ENCODE results near the gene DLL3.

Gene DLL3

GRCh38 chr19:39479916-39480315 is 18.8 kb upstream of the DLL3 start:
- H2BK12ac ChIP-seq (ENCODE audit: low read length in 2 of 2): no peak overlapping the region
- no peak overlapping the region for H4K91ac ChIP-seq (ENCODE audit: low read length)
- H3K4me3 ChIP-seq (ENCODE audit: insufficient read depth in 1 of 2, low read depth in 1 of 2, low read length in 2 of 2): peak overlapping the region in 1 of 2 experiments; percentile 99
- no peak overlapping the region for H2AFZ ChIP-seq (ENCODE audit: low read depth, low read length)
- H4K8ac ChIP-seq (ENCODE audit: low read length): no peak overlapping the region
- H2BK5ac ChIP-seq (ENCODE audit: low read depth, low read length, poor library complexity, severe bottlenecking): no peak overlapping the region
- no peak overlapping the region for H2BK120ac ChIP-seq (ENCODE audit: low read depth, low read length)
- H3K9ac ChIP-seq (ENCODE audit: low read length): peak overlapping the region; percentile 99
- no peak overlapping the region for H2BK15ac ChIP-seq (ENCODE audit: low read depth, poor library complexity, severe bottlenecking)
- H3K27ac ChIP-seq (ENCODE audit: low read length, poor library complexity, severe bottlenecking): no peak overlapping the region
- no peaks in the 10 kb centered on the region for H3K9me3 ChIP-seq (ENCODE audit: control insufficient read depth, low read length)
- H2AK5ac ChIP-seq (ENCODE audit: low read length, severe bottlenecking): no peak overlapping the region
- no peak for DNase-seq
- WGBS: 82% methylated on average over 9 of the region's 10 CpGs
- H3K14ac ChIP-seq (ENCODE audit: low read length in 2 of 2): no peak overlapping the region
- peak overlapping the region in 1 of 2 experiments; percentile 55 for H3K4ac ChIP-seq (ENCODE audit: low read depth in 1 of 2, low read length in 2 of 2)
- peaks cover 30 to 36% of the 10 kb centered on the region in 2 experiments for H3K36me3 ChIP-seq (ENCODE audit: control insufficient read depth in 1 of 2, insufficient read depth in 2 of 2, low read depth in 1 of 2, low read length in 2 of 2)
- H3K18ac ChIP-seq (ENCODE audit: low read depth in 1 of 2, low read length in 2 of 2): no peak overlapping the region
- H3K4me1 ChIP-seq (ENCODE audit: control insufficient read depth, insufficient read depth, low read depth, low read length): peaks cover 12% of the 10 kb centered on the region
- H3K4me2 ChIP-seq (ENCODE audit: low read length, poor library complexity, severe bottlenecking): no peak overlapping the region
- no peaks in the 10 kb centered on the region for H3K27me3 ChIP-seq (ENCODE audit: control insufficient read depth in 1 of 2, insufficient read depth in 1 of 2, low read length in 2 of 2)
- H3K23ac ChIP-seq (ENCODE audit: low read length in 2 of 2): no peak overlapping the region
- H3K79me1 ChIP-seq (replicated peaks; ENCODE audit: low read length, poor library complexity, severe bottlenecking): peaks cover 22% of the 10 kb centered on the region

- H3K23ac ChIP-seq (ENCODE audit: low read length in 2 of 2): no peak within 1 kb of the TSS
- peak within 1 kb of the TSS; percentile 70 for H4K91ac ChIP-seq (ENCODE audit: low read length)
- peak within 1 kb of the TSS; percentile 61 for H3K27ac ChIP-seq (ENCODE audit: low read length, poor library complexity, severe bottlenecking)
- H3K4me1 ChIP-seq (ENCODE audit: control insufficient read depth, insufficient read depth, low read depth, low read length): peaks cover 12% of the 10 kb centered on the region
- peak within 1 kb of the TSS; percentile 91 to 98 for H3K18ac ChIP-seq (ENCODE audit: low read depth in 1 of 2, low read length in 2 of 2)
- peaks cover 23% of the 10 kb centered on the region for H3K79me1 ChIP-seq (replicated peaks; ENCODE audit: low read length, poor library complexity, severe bottlenecking)
- peak within 1 kb of the TSS; percentile 84 for H3K4me2 ChIP-seq (ENCODE audit: low read length, poor library complexity, severe bottlenecking)
- H4K8ac ChIP-seq (ENCODE audit: low read length): peak within 1 kb of the TSS; percentile 94
- H2BK120ac ChIP-seq (ENCODE audit: low read depth, low read length): peak within 1 kb of the TSS; percentile 35
- H2AFZ ChIP-seq (ENCODE audit: low read depth, low read length): peak within 1 kb of the TSS; percentile 93
- no peak within 1 kb of the TSS for H3K14ac ChIP-seq (ENCODE audit: low read length in 2 of 2)
- peak within 1 kb of the TSS; percentile 99 for H3K9ac ChIP-seq (ENCODE audit: low read length)
- H3K4ac ChIP-seq (ENCODE audit: low read depth in 1 of 2, low read length in 2 of 2): peak within 1 kb of the TSS; percentile 62 to 96
- no peak within 1 kb of the TSS for H2BK12ac ChIP-seq (ENCODE audit: low read length in 2 of 2)
- no peak within 1 kb of the TSS for H2BK15ac ChIP-seq (ENCODE audit: low read depth, poor library complexity, severe bottlenecking)
- peak within 1 kb of the TSS; percentile 84 to 99 for H3K4me3 ChIP-seq (ENCODE audit: insufficient read depth in 1 of 2, low read depth in 1 of 2, low read length in 2 of 2)
- no peak within 1 kb of the TSS for H2AK5ac ChIP-seq (ENCODE audit: low read length, severe bottlenecking)
- H3K36me3 ChIP-seq (ENCODE audit: control insufficient read depth in 1 of 2, insufficient read depth in 2 of 2, low read depth in 1 of 2, low read length in 2 of 2): peaks cover 28 to 40% of the 10 kb centered on the region in 2 experiments
- no peaks in the 10 kb centered on the region for H3K27me3 ChIP-seq (ENCODE audit: control insufficient read depth in 1 of 2, insufficient read depth in 1 of 2, low read length in 2 of 2)
- DNase-seq: peak; percentile 96
- no peaks in the 10 kb centered on the region for H3K9me3 ChIP-seq (ENCODE audit: control insufficient read depth, low read length)
- H2BK5ac ChIP-seq (ENCODE audit: low read depth, low read length, poor library complexity, severe bottlenecking): peak within 1 kb of the TSS; percentile 15
- WGBS: 2% methylated on average over 60 of the region's 62 CpGs
These were observed 18.2 kb upstream of the DLL3 start, which contains the start of gene TIMM50 for GRCh38 chr19:39480337-39481228. Gene TIMM50, plus strand, starts transcription at chr19:39480838. Its CDS starts 16 bp downstream, at chr19:39480854.

- H2BK120ac ChIP-seq (ENCODE audit: low read depth, low read length): peak overlapping the region; percentile 35
- no peak overlapping the region for H4K8ac ChIP-seq (ENCODE audit: low read length)
- peaks cover 28 to 40% of the 10 kb centered on the region in 2 experiments for H3K36me3 ChIP-seq (ENCODE audit: control insufficient read depth in 1 of 2, insufficient read depth in 2 of 2, low read depth in 1 of 2, low read length in 2 of 2)
- 2% methylated on average over 12 of the region's 12 CpGs for WGBS
- peak overlapping the region; percentile 99 for H3K9ac ChIP-seq (ENCODE audit: low read length)
- peak overlapping the region in 1 of 2 experiments; percentile 96 for H3K4ac ChIP-seq (ENCODE audit: low read depth in 1 of 2, low read length in 2 of 2)
- H3K27me3 ChIP-seq (ENCODE audit: control insufficient read depth in 1 of 2, insufficient read depth in 1 of 2, low read length in 2 of 2): no peaks in the 10 kb centered on the region
- peaks cover 12% of the 10 kb centered on the region for H3K4me1 ChIP-seq (ENCODE audit: control insufficient read depth, insufficient read depth, low read depth, low read length)
- H2BK5ac ChIP-seq (ENCODE audit: low read depth, low read length, poor library complexity, severe bottlenecking): no peak overlapping the region
- no peak overlapping the region for H2BK12ac ChIP-seq (ENCODE audit: low read length in 2 of 2)
- H2BK15ac ChIP-seq (ENCODE audit: low read depth, poor library complexity, severe bottlenecking): no peak overlapping the region
- peak overlapping the region; percentile 78 for H3K4me2 ChIP-seq (ENCODE audit: low read length, poor library complexity, severe bottlenecking)
- peak overlapping the region in 1 of 2 experiments; percentile 98 for H3K18ac ChIP-seq (ENCODE audit: low read depth in 1 of 2, low read length in 2 of 2)
- peak; percentile 22 for DNase-seq
- peak overlapping the region; percentile 84 to 99 for H3K4me3 ChIP-seq (ENCODE audit: insufficient read depth in 1 of 2, low read depth in 1 of 2, low read length in 2 of 2)
- H3K23ac ChIP-seq (ENCODE audit: low read length in 2 of 2): no peak overlapping the region
- H2AK5ac ChIP-seq (ENCODE audit: low read length, severe bottlenecking): no peak overlapping the region
- no peaks in the 10 kb centered on the region for H3K9me3 ChIP-seq (ENCODE audit: control insufficient read depth, low read length)
- H3K27ac ChIP-seq (ENCODE audit: low read length, poor library complexity, severe bottlenecking): no peak overlapping the region
- H2AFZ ChIP-seq (ENCODE audit: low read depth, low read length): no peak overlapping the region
- H3K79me1 ChIP-seq (replicated peaks; ENCODE audit: low read length, poor library complexity, severe bottlenecking): peaks cover 27% of the 10 kb centered on the region
- no peak overlapping the region for H3K14ac ChIP-seq (ENCODE audit: low read length in 2 of 2)
- H4K91ac ChIP-seq (ENCODE audit: low read length): peak overlapping the region; percentile 70
These were observed 17.6 kb upstream of the DLL3 start for GRCh38 chr19:39481229-39481545.

GRCh38 chr19:39481676-39482075 is 17.1 kb upstream of the DLL3 start:
- no peak overlapping the region for H3K23ac ChIP-seq (ENCODE audit: low read length in 2 of 2)
- no peak overlapping the region for H2AK5ac ChIP-seq (ENCODE audit: low read length, severe bottlenecking)
- H2BK5ac ChIP-seq (ENCODE audit: low read depth, low read length, poor library complexity, severe bottlenecking): no peak overlapping the region
- WGBS: 78% methylated on average over 11 of the region's 11 CpGs
- H4K91ac ChIP-seq (ENCODE audit: low read length): no peak overlapping the region
- no peak overlapping the region for H3K18ac ChIP-seq (ENCODE audit: low read depth in 1 of 2, low read length in 2 of 2)
- H3K14ac ChIP-seq (ENCODE audit: low read length in 2 of 2): no peak overlapping the region
- H4K8ac ChIP-seq (ENCODE audit: low read length): no peak overlapping the region
- H3K4me1 ChIP-seq (ENCODE audit: control insufficient read depth, insufficient read depth, low read depth, low read length): peaks cover 12% of the 10 kb centered on the region
- peak overlapping the region; percentile 78 for H3K4me2 ChIP-seq (ENCODE audit: low read length, poor library complexity, severe bottlenecking)
- no peaks in the 10 kb centered on the region for H3K27me3 ChIP-seq (ENCODE audit: control insufficient read depth in 1 of 2, insufficient read depth in 1 of 2, low read length in 2 of 2)
- H2BK12ac ChIP-seq (ENCODE audit: low read length in 2 of 2): no peak overlapping the region
- no peak for DNase-seq
- no peak overlapping the region for H3K4ac ChIP-seq (ENCODE audit: low read depth in 1 of 2, low read length in 2 of 2)
- peaks cover 29 to 40% of the 10 kb centered on the region in 2 experiments for H3K36me3 ChIP-seq (ENCODE audit: control insufficient read depth in 1 of 2, insufficient read depth in 2 of 2, low read depth in 1 of 2, low read length in 2 of 2)
- H2AFZ ChIP-seq (ENCODE audit: low read depth, low read length): no peak overlapping the region
- peaks cover 30% of the 10 kb centered on the region for H3K79me1 ChIP-seq (replicated peaks; ENCODE audit: low read length, poor library complexity, severe bottlenecking)
- H3K9me3 ChIP-seq (ENCODE audit: control insufficient read depth, low read length): no peaks in the 10 kb centered on the region
- no peak overlapping the region for H2BK15ac ChIP-seq (ENCODE audit: low read depth, poor library complexity, severe bottlenecking)
- peak overlapping the region; percentile 99 for H3K9ac ChIP-seq (ENCODE audit: low read length)
- no peak overlapping the region for H2BK120ac ChIP-seq (ENCODE audit: low read depth, low read length)
- no peak overlapping the region for H3K27ac ChIP-seq (ENCODE audit: low read length, poor library complexity, severe bottlenecking)
- H3K4me3 ChIP-seq (ENCODE audit: insufficient read depth in 1 of 2, low read depth in 1 of 2, low read length in 2 of 2): peak overlapping the region; percentile 84 to 99

All from mesenchymal stem cell (in vitro differentiated cells and primary cell).